Suprapubic skin (tissue), 4 donors: ENCODE results near the gene CREB3L4.

ENCODE experiments used
- POLR2A ChIP-seq, 2 donors: fragments of 450-650 bp; IDR thresholded peaks; one replicate each; pipeline ENCODE4 v1.6.1; 2017; ENCODE audit warnings: antibody characterized with exemption in 2 of 2, mild to moderate bottlenecking in 2 of 2, moderate library complexity in 2 of 2
- POLR2AphosphoS5 ChIP-seq, 3 donors: sonication (generic); formaldehyde crosslinking; IDR thresholded peaks; one replicate each; pipeline ENCODE4 v1.6.1; 2017; ENCODE audit warnings: antibody characterized with exemption in 3 of 3
- TF ChIP-seq, protein P1 (sequence below), 2 donors: fragments of 200-600 bp in 1 of 2; fragments of 450-650 bp in 1 of 2; sonication (generic) in 1 of 2; IDR thresholded peaks; one replicate each; pipeline ENCODE4 v1.5.1; 2016 to 2019; ENCODE audit warnings: antibody characterized with exemption in 2 of 2, mild to moderate bottlenecking in 1 of 2, moderate library complexity in 1 of 2

GRCh38 chr1:153961421-153961820 lies 6.3 kb upstream of the CREB3L4 start:
- TF ChIP-seq, protein P1, sequence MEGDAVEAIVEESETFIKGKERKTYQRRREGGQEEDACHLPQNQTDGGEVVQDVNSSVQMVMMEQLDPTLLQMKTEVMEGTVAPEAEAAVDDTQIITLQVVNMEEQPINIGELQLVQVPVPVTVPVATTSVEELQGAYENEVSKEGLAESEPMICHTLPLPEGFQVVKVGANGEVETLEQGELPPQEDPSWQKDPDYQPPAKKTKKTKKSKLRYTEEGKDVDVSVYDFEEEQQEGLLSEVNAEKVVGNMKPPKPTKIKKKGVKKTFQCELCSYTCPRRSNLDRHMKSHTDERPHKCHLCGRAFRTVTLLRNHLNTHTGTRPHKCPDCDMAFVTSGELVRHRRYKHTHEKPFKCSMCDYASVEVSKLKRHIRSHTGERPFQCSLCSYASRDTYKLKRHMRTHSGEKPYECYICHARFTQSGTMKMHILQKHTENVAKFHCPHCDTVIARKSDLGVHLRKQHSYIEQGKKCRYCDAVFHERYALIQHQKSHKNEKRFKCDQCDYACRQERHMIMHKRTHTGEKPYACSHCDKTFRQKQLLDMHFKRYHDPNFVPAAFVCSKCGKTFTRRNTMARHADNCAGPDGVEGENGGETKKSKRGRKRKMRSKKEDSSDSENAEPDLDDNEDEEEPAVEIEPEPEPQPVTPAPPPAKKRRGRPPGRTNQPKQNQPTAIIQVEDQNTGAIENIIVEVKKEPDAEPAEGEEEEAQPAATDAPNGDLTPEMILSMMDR (IDR thresholded peaks at IDR 0.05) = no peak
- no peak for TF ChIP-seq POLR2A (IDR thresholded peaks at IDR 0.05)
- no peak for TF ChIP-seq POLR2AphosphoS5 (IDR thresholded peaks at IDR 0.05)
